Fibroblast of lung (primary cell): ENCODE results near the gene TRIL.

Experiments
- EZH2 ChIP-seq: IDR thresholded peaks from 2 replicates; pipeline ENCODE4 v1.5.1; 2012; ENCODE audit warnings: low read length, control low read depth, mild to moderate bottlenecking; ENCODE audit errors: missing control alignments
- TF ChIP-seq, protein P1 (sequence below), 2 donors: IDR thresholded peaks in 1 of 2; conservative IDR thresholded peaks in 1 of 2; 1 replicate in 1 of 2; 2 replicates in 1 of 2; pipeline ENCODE4 v1.5.1; 2011 to 2012; ENCODE audit warnings: low read length in 2 of 2, control low read depth in 1 of 2, inconsistent platforms in 1 of 2, low read depth in 1 of 2, mild to moderate bottlenecking in 1 of 2

DNA sequence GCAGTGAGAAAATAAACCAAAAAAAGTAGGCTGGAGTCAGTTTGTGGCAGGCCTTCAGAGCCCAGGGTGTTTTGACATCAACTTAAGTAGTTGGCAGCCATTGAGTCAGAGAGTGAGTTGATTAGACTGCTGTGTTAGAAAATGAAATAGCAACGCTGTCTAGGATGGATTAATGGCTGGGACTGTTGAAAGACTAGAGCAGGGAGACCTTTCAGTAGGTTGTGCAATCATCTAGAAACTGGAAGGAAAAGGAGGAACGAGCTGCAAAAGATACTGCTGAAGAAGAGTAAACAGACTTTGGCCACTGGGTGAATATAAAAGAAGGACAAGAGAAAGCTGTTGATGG lies 28.6 kb upstream of the TRIL start:
- TF ChIP-seq, protein P1, sequence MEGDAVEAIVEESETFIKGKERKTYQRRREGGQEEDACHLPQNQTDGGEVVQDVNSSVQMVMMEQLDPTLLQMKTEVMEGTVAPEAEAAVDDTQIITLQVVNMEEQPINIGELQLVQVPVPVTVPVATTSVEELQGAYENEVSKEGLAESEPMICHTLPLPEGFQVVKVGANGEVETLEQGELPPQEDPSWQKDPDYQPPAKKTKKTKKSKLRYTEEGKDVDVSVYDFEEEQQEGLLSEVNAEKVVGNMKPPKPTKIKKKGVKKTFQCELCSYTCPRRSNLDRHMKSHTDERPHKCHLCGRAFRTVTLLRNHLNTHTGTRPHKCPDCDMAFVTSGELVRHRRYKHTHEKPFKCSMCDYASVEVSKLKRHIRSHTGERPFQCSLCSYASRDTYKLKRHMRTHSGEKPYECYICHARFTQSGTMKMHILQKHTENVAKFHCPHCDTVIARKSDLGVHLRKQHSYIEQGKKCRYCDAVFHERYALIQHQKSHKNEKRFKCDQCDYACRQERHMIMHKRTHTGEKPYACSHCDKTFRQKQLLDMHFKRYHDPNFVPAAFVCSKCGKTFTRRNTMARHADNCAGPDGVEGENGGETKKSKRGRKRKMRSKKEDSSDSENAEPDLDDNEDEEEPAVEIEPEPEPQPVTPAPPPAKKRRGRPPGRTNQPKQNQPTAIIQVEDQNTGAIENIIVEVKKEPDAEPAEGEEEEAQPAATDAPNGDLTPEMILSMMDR (conservative IDR thresholded peaks at IDR 0.05 in 1 of 2, IDR thresholded peaks at IDR 0.05 in 1 of 2; ENCODE audit: low read depth in 1 of 2, low read length in 2 of 2) = no peak
- no peak for TF ChIP-seq EZH2
